Measurements from ENCODE around the gene GNB1L. TPM values are rescaled to one million over a fixed set of nuclear protein-coding genes. Genes with fewer than 3 reads are reported as not detected.

Gene GNB1L
- total and polyA plus RNA-seq, 2 of the 13 experiments (the other 11 are each of a cell fraction or from before 2014, with no cell fraction given) = 2.5 to 7.4 TPM

GRCh38 chr22:19854778-19855503 lies at the start of gene GNB1L, which contains the start of gene RTL10 (continued):
- TF ChIP-seq KDM2A (CRISPR knock-in tag; IDR thresholded peaks at IDR 0.05; ENCODE audit: borderline replicate concordance, low read depth) = peak; percentile 72; the same call in 1 of the 2 replicates
- TF ChIP-seq ATF7-NPFF (CRISPR knock-in tag; IDR thresholded peaks at IDR 0.05; ENCODE audit: low read depth) = peak; percentile 85
- no peak for TF ChIP-seq EHMT2 (IDR thresholded peaks at IDR 0.05; ENCODE audit: borderline replicate concordance, low read depth, low read length)
- TF ChIP-seq RARG (CRISPR knock-in tag; IDR thresholded peaks at IDR 0.05; ENCODE audit: low read depth) = peak; percentile 39; the same call in 1 of the 2 replicates
- TF ChIP-seq ZKSCAN1 (IDR thresholded peaks at IDR 0.05; ENCODE audit: low read length) = no peak
- TF ChIP-seq RNF2 (conservative IDR thresholded peaks at IDR 0.05; ENCODE audit: low read depth) = peak; percentile 63
- TF ChIP-seq STAG1 (CRISPR knock-in tag; IDR thresholded peaks at IDR 0.05) = no peak; the same call in 1 of the 2 replicates
- peak; percentile 34; the same call in 1 of the 2 replicates for TF ChIP-seq ZFP36L1 (CRISPR knock-in tag; IDR thresholded peaks at IDR 0.05)
- TF ChIP-seq PLRG1 (conservative IDR thresholded peaks at IDR 0.05) = no peak
- TF ChIP-seq KLF16 (CRISPR knock-in tag; IDR thresholded peaks at IDR 0.05) = peak; percentile 80 to 86; a peak in 2 of 4 replicates
- TF ChIP-seq ZNF24 (IDR thresholded peaks at IDR 0.05) = no peak
- no peak for TF ChIP-seq JUN (CRISPR knock-in tag; IDR thresholded peaks at IDR 0.05)
- TF ChIP-seq, protein P1, sequence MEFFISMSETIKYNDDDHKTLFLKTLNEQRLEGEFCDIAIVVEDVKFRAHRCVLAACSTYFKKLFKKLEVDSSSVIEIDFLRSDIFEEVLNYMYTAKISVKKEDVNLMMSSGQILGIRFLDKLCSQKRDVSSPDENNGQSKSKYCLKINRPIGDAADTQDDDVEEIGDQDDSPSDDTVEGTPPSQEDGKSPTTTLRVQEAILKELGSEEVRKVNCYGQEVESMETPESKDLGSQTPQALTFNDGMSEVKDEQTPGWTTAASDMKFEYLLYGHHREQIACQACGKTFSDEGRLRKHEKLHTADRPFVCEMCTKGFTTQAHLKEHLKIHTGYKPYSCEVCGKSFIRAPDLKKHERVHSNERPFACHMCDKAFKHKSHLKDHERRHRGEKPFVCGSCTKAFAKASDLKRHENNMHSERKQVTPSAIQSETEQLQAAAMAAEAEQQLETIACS (CRISPR knock-in tag; IDR thresholded peaks at IDR 0.05) = peak; percentile 99
- no peak for TF ChIP-seq ZFP36L2 (CRISPR knock-in tag; IDR thresholded peaks at IDR 0.05)
- TF ChIP-seq, protein P2, sequence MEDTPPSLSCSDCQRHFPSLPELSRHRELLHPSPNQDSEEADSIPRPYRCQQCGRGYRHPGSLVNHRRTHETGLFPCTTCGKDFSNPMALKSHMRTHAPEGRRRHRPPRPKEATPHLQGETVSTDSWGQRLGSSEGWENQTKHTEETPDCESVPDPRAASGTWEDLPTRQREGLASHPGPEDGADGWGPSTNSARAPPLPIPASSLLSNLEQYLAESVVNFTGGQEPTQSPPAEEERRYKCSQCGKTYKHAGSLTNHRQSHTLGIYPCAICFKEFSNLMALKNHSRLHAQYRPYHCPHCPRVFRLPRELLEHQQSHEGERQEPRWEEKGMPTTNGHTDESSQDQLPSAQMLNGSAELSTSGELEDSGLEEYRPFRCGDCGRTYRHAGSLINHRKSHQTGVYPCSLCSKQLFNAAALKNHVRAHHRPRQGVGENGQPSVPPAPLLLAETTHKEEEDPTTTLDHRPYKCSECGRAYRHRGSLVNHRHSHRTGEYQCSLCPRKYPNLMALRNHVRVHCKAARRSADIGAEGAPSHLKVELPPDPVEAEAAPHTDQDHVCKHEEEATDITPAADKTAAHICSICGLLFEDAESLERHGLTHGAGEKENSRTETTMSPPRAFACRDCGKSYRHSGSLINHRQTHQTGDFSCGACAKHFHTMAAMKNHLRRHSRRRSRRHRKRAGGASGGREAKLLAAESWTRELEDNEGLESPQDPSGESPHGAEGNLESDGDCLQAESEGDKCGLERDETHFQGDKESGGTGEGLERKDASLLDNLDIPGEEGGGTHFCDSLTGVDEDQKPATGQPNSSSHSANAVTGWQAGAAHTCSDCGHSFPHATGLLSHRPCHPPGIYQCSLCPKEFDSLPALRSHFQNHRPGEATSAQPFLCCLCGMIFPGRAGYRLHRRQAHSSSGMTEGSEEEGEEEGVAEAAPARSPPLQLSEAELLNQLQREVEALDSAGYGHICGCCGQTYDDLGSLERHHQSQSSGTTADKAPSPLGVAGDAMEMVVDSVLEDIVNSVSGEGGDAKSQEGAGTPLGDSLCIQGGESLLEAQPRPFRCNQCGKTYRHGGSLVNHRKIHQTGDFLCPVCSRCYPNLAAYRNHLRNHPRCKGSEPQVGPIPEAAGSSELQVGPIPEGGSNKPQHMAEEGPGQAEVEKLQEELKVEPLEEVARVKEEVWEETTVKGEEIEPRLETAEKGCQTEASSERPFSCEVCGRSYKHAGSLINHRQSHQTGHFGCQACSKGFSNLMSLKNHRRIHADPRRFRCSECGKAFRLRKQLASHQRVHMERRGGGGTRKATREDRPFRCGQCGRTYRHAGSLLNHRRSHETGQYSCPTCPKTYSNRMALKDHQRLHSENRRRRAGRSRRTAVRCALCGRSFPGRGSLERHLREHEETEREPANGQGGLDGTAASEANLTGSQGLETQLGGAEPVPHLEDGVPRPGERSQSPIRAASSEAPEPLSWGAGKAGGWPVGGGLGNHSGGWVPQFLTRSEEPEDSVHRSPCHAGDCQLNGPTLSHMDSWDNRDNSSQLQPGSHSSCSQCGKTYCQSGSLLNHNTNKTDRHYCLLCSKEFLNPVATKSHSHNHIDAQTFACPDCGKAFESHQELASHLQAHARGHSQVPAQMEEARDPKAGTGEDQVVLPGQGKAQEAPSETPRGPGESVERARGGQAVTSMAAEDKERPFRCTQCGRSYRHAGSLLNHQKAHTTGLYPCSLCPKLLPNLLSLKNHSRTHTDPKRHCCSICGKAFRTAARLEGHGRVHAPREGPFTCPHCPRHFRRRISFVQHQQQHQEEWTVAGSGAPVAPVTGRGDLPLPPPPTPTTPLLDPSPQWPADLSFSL (CRISPR knock-in tag; IDR thresholded peaks at IDR 0.05) = peak; percentile 50; the same call in 1 of the 2 replicates
- peak; percentile 65; the same call in 1 of the 2 replicates for TF ChIP-seq RAD21 (CRISPR knock-in tag; IDR thresholded peaks at IDR 0.05)
- TF ChIP-seq MED13 (CRISPR knock-in tag; IDR thresholded peaks at IDR 0.05) = peak; percentile 72; the same call in 1 of the 2 replicates
- no peak for TF ChIP-seq CREM (IDR thresholded peaks at IDR 0.05)
- no peak for TF ChIP-seq CREM (CRISPR knock-in tag; IDR thresholded peaks at IDR 0.05)
- TF ChIP-seq MIXL1 (CRISPR knock-in tag; IDR thresholded peaks at IDR 0.05) = no peak

Data from HepG2 (cell line).